GM21619 (cell line): ENCODE data around the gene AAMP.

ENCODE experiments used
- ATAC-seq: cut with Tn5 transposase; IDR thresholded peaks from one replicate; pipeline ENCODE4 v1.9.1; 2021; ENCODE audit not compliant: unreplicated experiment

The AAMP gene

GRCh38 chr2:218224186-218224585 lies 45.8 kb downstream of the AAMP start:
- no peak for ATAC-seq

GRCh38 chr2:218223046-218223445 lies 46.9 kb downstream of the AAMP start:
- no peak for ATAC-seq

GRCh38 chr2:218221000-218221399 lies 48.9 kb downstream of the AAMP start:
- ATAC-seq, result no peak

GRCh38 chr2:218219934-218220333 lies 50.0 kb downstream of the AAMP start:
- no peak for ATAC-seq

GRCh38 chr2:218218268-218219185 lies 51.4 kb downstream of the AAMP start:
- peak; percentile 48 for ATAC-seq

GRCh38 chr2:218217360-218218267 lies 52.3 kb downstream of the AAMP start:
- ATAC-seq, result peak; percentile 31

- peak; percentile 60 for ATAC-seq
Observed at GRCh38 chr2:218216674-218217359, 53.1 kb downstream of the AAMP start, which contains the start of gene ARPC2. Gene ARPC2, plus strand, starts transcription at chr2:218217189. Its CDS starts 282 bp downstream, at chr2:218217471.

- no peak for ATAC-seq
Observed at GRCh38 chr2:218216336-218216673, 53.6 kb downstream of the AAMP start.
